GM18909 (cell line): ENCODE measurements around the gene EBPL.

Experiments
- ATAC-seq: cut with Tn5 transposase; IDR thresholded peaks from one replicate; pipeline ENCODE4 v1.9.1; 2021; ENCODE audit warnings: mild to moderate bottlenecking; ENCODE audit not compliant: unreplicated experiment, poor library complexity

Gene EBPL

GRCh38 chr13:49678191-49678914 lies 12.9 kb downstream of the EBPL start:
- ATAC-seq: no peak

- ATAC-seq: no peak
These were observed 14.5 kb downstream of the EBPL start for GRCh38 chr13:49676581-49677298.

- no peak for ATAC-seq
These were observed 20.5 kb downstream of the EBPL start for GRCh38 chr13:49670828-49671227.

- no peak for ATAC-seq
These were observed 21.5 kb downstream of the EBPL start for GRCh38 chr13:49669735-49670309.

- no peak for ATAC-seq
These were observed 23.5 kb downstream of the EBPL start for GRCh38 chr13:49667773-49668172.

- ATAC-seq: no peak
These were observed 26.7 kb downstream of the EBPL start for GRCh38 chr13:49664606-49665005.

- ATAC-seq: no peak
These were observed 34.0 kb downstream of the EBPL start for GRCh38 chr13:49657241-49657641.

- ATAC-seq: no peak
These were observed 35.4 kb downstream of the EBPL start for GRCh38 chr13:49655906-49656305.

GRCh38 chr13:49654011-49654410 lies 37.3 kb downstream of the EBPL start:
- no peak for ATAC-seq

GRCh38 chr13:49653478-49653877 lies 37.8 kb downstream of the EBPL start:
- no peak for ATAC-seq

- no peak for ATAC-seq
These were observed 38.7 kb downstream of the EBPL start for GRCh38 chr13:49652355-49653305.

GRCh38 chr13:49651570-49652354 lies 39.5 kb downstream of the EBPL start:
- ATAC-seq: no peak

- ATAC-seq: no peak
These were observed 41.3 kb downstream of the EBPL start for GRCh38 chr13:49649963-49650312.

- ATAC-seq: no peak
These were observed 41.9 kb downstream of the EBPL start for GRCh38 chr13:49649244-49649962.

- ATAC-seq: no peak
These were observed 44.6 kb downstream of the EBPL start for GRCh38 chr13:49646688-49647087.

GRCh38 chr13:49645451-49645850 lies 45.8 kb downstream of the EBPL start:
- no peak for ATAC-seq

- peak; percentile 48 for ATAC-seq
These were observed 48.1 kb downstream of the EBPL start for GRCh38 chr13:49643035-49643646.

- ATAC-seq: no peak
These were observed 49.4 kb downstream of the EBPL start for GRCh38 chr13:49641801-49642291.

GRCh38 chr13:49638744-49639072 lies 52.6 kb downstream of the EBPL start:
- no peak for ATAC-seq
